OCI-LY1 (cell line): ENCODE measurements around the gene IMMT.

Experiments used
- H2AFZ ChIP-seq: fragments of 200-600 bp; sonication (generic), shearing (Covaris generic); 2 replicates; pipeline ENCODE4 v1.6.0; 2014; ENCODE audit warnings: antibody characterized with exemption, mild to moderate bottlenecking, low read length
- H3F3A ChIP-seq: fragments of 200-600 bp; sonication (generic), shearing (Covaris generic); 2 replicates; pipeline ENCODE4 v1.6.0; 2014; ENCODE audit warnings: mild to moderate bottlenecking, antibody characterized with exemption, low read length, moderate library complexity; ENCODE audit not compliant: insufficient read depth
- H3K27ac ChIP-seq: fragments of 200-600 bp; sonication (generic); 2 replicates; pipeline ENCODE4 v1.5.1; 2014; ENCODE audit warnings: low read length, mixed run types, mild to moderate bottlenecking, low read depth; ENCODE audit not compliant: poor library complexity, severe bottlenecking
- H3K27me3 ChIP-seq: fragments of 200-600 bp; sonication (generic); 2 replicates; pipeline ENCODE4 v1.6.0; 2014; ENCODE audit warnings: antibody characterized with exemption, mild to moderate bottlenecking, low read length, moderate library complexity; ENCODE audit not compliant: insufficient read depth
- H3K36me3 ChIP-seq: fragments of 200-600 bp; sonication (generic); 2 replicates; pipeline ENCODE4 v1.6.1; 2014; ENCODE audit warnings: mild to moderate bottlenecking, antibody characterized with exemption, low read length, moderate library complexity, mixed read lengths; ENCODE audit not compliant: insufficient read depth
- H3K4me1 ChIP-seq: fragments of 200-600 bp; sonication (generic); 2 replicates; pipeline ENCODE4 v1.5.1; 2014; ENCODE audit warnings: mild to moderate bottlenecking, low read length, moderate library complexity; ENCODE audit not compliant: insufficient read depth, severe bottlenecking
- H3K4me2 ChIP-seq: fragments of 200-600 bp; sonication (generic), shearing (Covaris generic); 2 replicates; pipeline ENCODE4 v1.6.1; 2014; ENCODE audit warnings: low read length
- H3K4me3 ChIP-seq: fragments of 200-600 bp; sonication (generic); 2 replicates; pipeline ENCODE4 v1.5.1; 2014; ENCODE audit warnings: low read length, low read depth, mild to moderate bottlenecking, mixed read lengths; ENCODE audit not compliant: poor library complexity, severe bottlenecking
- H3K79me2 ChIP-seq: fragments of 200-600 bp; shearing (Covaris generic); 2 replicates; pipeline ENCODE4 v1.6.1; 2016; ENCODE audit warnings: mixed run types, low read length, mixed read lengths; ENCODE audit not compliant: insufficient read depth
- H3K9ac ChIP-seq: fragments of 200-600 bp; sonication (generic), shearing (Covaris generic); 2 replicates; pipeline ENCODE4 v1.6.1; 2014; ENCODE audit warnings: mild to moderate bottlenecking, low read length, mixed read lengths
- H3K9me2 ChIP-seq: fragments of 200-600 bp; sonication (generic), shearing (Covaris generic); 2 replicates; pipeline ENCODE4 v1.6.1; 2014; ENCODE audit warnings: low read depth, mild to moderate bottlenecking, low read length, mixed read lengths
- H3K9me3 ChIP-seq: fragments of 200-600 bp; shearing (Covaris generic); 2 replicates; pipeline ENCODE4 v1.6.1; 2014; ENCODE audit warnings: low read length, mixed read lengths
- H4K20me1 ChIP-seq: fragments of 200-600 bp; sonication (generic), shearing (Covaris generic); 2 replicates; pipeline ENCODE4 v1.6.0; 2016; ENCODE audit warnings: mild to moderate bottlenecking, low read length; ENCODE audit not compliant: insufficient read depth
- CTCF ChIP-seq: fragments of 200-600 bp; sonication (generic), shearing (Covaris generic); IDR thresholded peaks from 2 replicates; pipeline ENCODE4 v1.5.1; 2017; ENCODE audit warnings: mild to moderate bottlenecking, antibody characterized with exemption, low read length, moderate library complexity, mixed read lengths
- EZH2 ChIP-seq: fragments of 200-600 bp; sonication (generic), shearing (Covaris generic); IDR thresholded peaks from 2 replicates; pipeline ENCODE4 v1.8.0; 2017; ENCODE audit warnings: borderline replicate concordance, mixed run types, mild to moderate bottlenecking, antibody characterized with exemption, low read length, moderate library complexity, mixed read lengths

Gene IMMT

GRCh38 chr2:86143926-86144685 lies 51.2 kb downstream of the IMMT start:
- Histone ChIP-seq H3K9me3 (no peaks in the 10 kb centered on the region), H3K36me3 (peaks cover 95% of the 10 kb centered on the region)

GRCh38 chr2:86143307-86143706 lies 52.0 kb downstream of the IMMT start:
- H3F3A ChIP-seq = no peaks in the 10 kb centered on the region
- no peaks in the 10 kb centered on the region for H3K9me2 ChIP-seq
- no peak overlapping the region for H3K9ac ChIP-seq
- H3K4me2 ChIP-seq = no peak overlapping the region
- H3K9me3 ChIP-seq = no peaks in the 10 kb centered on the region
- H3K4me1 ChIP-seq = no peaks in the 10 kb centered on the region
- no peaks in the 10 kb centered on the region for H3K27me3 ChIP-seq
- no peaks in the 10 kb centered on the region for H3K79me2 ChIP-seq
- no peak overlapping the region for H3K4me3 ChIP-seq
- peaks cover 95% of the 10 kb centered on the region for H3K36me3 ChIP-seq
- H3K27ac ChIP-seq = no peak overlapping the region
- H2AFZ ChIP-seq = no peak overlapping the region
- no peaks in the 10 kb centered on the region for H4K20me1 ChIP-seq
- TF ChIP-seq CTCF (no peak), EZH2 (no peak)

More at GRCh38 chr2:86143926-86144685, 51.2 kb downstream of the IMMT start:
- no peak overlapping the region for H2AFZ ChIP-seq
- no peaks in the 10 kb centered on the region for H3K27me3 ChIP-seq
- H3K9me2 ChIP-seq = no peaks in the 10 kb centered on the region
- no peaks in the 10 kb centered on the region for H4K20me1 ChIP-seq
- no peak overlapping the region for H3K9ac ChIP-seq
- no peaks in the 10 kb centered on the region; the same call in 1 of the 2 replicates for H3F3A ChIP-seq
- no peak overlapping the region for H3K4me3 ChIP-seq
- TF ChIP-seq CTCF = no peak
- TF ChIP-seq EZH2 = no peak
- H3K4me2 ChIP-seq = no peak overlapping the region
- H3K27ac ChIP-seq = no peak overlapping the region
- no peaks in the 10 kb centered on the region for H3K4me1 ChIP-seq
- H3K79me2 ChIP-seq = no peaks in the 10 kb centered on the region

- Histone ChIP-seq H3F3A (no peaks in the 10 kb centered on the region), H3K9me3 (no peaks in the 10 kb centered on the region), H3K79me2 (no peaks in the 10 kb centered on the region), H3K27ac (no peak overlapping the region), H3K36me3 (peaks cover 95% of the 10 kb centered on the region), H2AFZ (no peak overlapping the region), H3K27me3 (no peaks in the 10 kb centered on the region), H3K4me3 (no peak overlapping the region), H4K20me1 (no peaks in the 10 kb centered on the region), H3K9ac (no peak overlapping the region), H3K9me2 (no peaks in the 10 kb centered on the region), H3K4me2 (no peak overlapping the region), H3K4me1 (no peaks in the 10 kb centered on the region)
- no peak for TF ChIP-seq CTCF
- TF ChIP-seq EZH2 = no peak
Observed at GRCh38 chr2:86142436-86143257, 52.6 kb downstream of the IMMT start.
